ENCODE results near the gene CDC25C. TPM values are rescaled to one million over a fixed set of nuclear protein-coding genes. Genes with fewer than 3 reads are reported as not detected.
A peak's percentile ranks its signal among the peaks of the same experiment; 100 is the strongest.

Gene CDC25C
- 2.7 TPM for total RNA-seq

DNA sequence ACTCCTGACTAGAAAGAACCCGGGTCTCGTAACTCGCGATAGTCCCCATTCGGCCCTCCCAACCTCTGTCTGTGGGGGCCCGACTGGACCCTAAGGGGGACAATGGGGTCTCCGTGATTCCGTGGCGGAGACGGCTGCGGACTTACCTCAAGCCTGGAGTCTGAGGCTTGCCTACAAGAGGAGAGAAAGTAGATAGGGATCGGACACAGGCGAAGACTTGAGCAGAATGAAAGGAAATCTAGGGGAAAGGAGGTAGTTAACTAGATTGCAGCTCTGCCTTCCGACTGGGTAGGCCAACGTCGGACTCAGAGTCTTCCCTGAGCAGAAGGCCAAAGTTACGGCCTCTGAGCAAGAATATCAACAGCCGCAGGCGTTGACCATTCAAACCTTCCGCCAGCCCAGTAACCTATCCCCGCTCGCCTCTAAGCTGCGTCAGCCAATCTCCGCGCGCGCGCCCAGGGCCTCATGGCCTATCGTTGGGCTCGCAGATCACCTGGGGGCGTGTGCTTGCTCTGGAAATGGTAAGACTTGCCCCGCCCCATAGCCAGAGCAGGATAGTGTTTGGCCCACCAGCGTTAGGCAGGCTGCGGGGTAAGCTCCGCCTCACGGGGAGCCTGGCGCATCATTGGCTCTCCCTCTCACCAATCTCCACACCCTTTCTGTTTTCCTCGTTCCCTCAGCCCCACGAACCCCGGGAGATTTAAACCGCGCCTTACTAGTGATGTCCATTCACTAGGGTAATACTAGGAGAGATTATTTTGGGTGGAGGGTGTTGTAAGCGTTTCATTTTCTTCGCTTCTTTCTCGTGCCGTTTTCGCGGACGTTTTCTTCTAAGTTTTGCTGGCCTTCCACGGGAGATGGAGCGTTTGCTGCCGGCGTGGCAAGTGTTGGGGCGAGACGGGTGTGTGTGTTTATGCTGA is at the start of gene CDC25C:
TSS of gene CDC25C (minus strand) at position 356 of the 920 bp plus-strand sequence. CDS start 624 bp downstream, outside the sequence.
- ATAC-seq, result peak; percentile 100

DNA sequence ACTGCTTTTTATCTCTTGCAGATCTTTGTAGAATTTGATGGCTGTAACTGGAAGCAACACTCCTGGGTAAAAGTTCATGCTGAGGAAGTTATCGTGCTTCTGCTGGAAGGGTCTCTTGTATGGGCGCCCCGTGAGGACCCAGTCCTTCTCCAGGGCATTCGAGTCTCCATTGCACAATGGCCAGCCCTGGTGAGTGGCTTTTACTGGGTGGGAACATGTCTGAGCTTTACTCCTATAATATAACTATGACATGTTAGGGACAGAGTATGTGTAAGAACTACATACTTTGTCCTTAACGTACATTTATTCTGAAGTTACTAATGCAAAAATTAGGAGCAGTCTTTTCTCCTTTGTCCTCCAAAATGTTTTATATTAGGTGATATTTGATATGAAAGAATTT is 41.0 kb upstream of the CDC25C start:
- ATAC-seq, result no peak

DNA sequence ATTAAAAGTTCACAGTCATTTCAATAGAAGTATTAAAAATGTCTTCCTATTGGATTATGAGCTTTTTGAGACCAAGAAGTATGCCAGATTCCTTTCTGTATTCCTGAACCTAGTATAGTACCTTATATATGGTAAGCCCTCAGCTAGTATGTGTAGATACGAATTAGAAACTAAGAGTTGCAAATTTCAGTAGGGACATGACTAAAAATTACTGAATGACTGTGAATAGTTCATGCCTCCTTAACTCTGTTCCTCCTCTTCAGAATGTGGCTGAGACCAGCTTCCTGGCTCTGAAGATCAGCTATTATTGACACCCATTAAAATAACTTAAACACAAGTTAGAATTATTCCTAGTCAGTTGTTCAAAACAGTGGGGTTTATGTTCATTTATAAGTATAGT is 40.6 kb upstream of the CDC25C start:
- no peak for ATAC-seq

DNA sequence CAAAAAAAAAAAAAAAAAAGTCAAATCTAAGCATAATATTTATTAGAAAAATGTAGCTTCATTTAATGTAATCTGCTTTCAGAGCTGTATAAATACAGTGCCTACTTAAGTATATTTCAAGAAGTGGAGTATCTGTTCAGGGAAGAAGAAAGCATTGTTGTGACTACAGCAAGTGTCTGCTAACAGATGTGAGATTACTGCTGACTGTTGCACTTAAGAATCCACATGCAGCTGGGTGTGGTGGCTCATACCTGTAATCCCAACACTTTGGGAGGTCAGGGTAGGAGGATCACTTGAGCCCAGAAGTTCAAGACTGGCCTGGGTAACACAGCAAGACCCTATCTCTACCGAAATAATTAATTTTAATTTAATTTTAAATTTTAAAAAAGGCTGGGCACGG is 39.9 kb upstream of the CDC25C start:
- no peak for ATAC-seq

DNA sequence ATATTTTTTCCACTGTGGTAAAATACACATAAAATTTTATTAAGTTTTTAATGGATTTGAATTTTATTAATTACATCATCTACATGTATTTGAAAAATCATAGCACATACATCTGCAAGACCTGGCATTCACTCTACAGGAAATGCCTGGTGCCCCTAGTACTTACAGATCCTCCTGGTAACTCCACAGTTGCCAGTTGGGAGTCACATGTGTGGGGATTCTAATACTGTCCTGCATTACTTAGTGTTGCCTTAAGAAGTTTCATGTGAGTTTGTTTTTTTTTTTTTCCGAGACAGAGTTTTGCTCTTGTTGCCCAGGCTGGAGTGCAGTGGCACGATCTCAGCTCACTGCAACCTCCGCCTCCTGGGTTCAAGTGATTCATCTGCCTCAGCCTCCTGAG is 38.9 kb upstream of the CDC25C start:
- no peak for ATAC-seq

DNA sequence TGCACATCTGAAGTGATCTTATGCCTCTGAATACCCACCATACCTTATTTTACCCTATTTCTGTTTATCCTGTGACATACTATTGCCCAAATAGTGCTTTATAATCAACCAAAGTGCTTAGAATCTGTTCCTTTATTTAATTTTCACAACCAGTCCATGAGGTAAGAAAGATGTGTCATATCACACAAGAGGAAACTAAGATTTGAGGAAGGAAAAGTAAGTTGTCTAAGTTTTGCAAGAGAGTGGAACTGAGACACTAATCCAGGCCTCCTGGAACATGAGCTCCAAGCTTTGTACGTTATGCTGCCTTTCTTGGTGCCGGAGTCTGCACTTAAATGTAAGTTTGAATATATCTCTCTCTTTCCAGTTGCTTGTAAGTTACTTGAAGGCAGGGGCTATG is 38.1 kb upstream of the CDC25C start:
- ATAC-seq, result no peak

DNA sequence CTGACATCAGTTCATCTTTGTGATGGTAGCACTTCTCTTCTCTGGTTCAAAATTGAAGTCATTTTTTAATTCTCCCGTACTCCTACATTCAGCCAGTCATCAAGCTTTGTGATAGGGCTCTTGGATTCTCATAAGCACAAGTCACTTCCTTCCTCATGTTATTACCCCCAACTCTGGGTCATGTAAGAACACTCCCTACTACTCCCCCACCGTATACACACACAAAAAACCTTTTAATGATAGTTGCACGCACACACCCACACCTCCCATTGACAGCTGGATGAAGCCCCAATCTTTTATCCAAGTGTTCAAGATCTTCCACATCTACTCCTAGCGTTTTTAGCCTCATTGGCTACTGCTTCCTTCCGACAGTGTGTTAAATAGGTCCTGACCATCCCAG is 37.7 kb upstream of the CDC25C start:
- no peak for ATAC-seq

DNA sequence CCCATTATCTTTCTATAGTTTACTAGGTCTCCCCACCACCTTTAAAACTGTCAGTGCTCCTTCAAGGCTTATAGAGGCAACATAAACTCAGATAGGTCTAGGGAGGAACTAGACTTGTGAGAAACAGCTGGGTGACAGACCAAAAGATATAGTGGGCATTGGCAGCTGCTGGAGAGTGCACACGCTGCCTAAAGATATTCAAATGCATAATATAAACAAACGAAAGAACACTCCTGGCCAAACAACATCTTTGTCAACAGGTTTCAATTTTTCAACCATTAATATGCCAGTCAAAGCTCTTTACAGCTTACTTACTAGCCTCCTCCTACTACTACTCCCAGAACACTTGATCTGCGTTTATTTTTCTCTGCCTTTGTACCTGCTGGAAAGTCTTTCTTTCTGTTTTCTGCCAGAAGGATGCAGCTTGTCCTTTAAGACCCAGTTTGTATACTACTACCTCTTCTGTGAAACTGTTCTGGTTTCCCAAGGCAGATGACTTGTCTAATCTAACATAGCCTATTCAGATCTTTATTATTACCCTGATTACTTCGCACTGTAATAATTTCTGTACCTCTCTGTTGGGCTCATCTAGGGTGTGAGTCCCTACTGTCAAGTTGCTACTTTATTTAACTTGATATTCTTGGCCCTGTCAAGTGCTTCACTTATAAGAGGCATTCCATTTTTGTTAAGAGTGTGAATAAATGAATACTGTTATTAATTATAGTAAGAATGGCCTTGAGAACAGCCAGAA is 35.2 kb upstream of the CDC25C start:
- ATAC-seq, result no peak

DNA sequence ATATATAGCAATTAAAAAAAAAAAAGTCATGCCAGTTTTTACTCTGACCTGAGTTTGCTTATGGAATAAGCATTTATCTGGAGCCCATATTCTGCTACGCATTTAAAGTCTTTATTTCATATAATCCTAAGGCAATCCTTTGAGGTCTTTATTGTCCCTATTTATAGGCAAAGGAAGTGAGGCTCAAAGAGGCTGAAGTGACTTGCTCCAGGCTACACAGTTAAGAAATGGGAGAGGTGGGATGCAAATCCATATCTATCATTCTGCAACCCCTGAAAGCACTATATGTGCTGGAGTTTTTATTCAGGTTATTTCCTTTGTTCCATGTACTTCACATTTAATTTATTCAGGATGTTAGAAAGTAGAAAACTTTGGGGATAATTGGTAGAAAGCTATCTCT is 33.0 kb upstream of the CDC25C start:
- ATAC-seq, result no peak

DNA sequence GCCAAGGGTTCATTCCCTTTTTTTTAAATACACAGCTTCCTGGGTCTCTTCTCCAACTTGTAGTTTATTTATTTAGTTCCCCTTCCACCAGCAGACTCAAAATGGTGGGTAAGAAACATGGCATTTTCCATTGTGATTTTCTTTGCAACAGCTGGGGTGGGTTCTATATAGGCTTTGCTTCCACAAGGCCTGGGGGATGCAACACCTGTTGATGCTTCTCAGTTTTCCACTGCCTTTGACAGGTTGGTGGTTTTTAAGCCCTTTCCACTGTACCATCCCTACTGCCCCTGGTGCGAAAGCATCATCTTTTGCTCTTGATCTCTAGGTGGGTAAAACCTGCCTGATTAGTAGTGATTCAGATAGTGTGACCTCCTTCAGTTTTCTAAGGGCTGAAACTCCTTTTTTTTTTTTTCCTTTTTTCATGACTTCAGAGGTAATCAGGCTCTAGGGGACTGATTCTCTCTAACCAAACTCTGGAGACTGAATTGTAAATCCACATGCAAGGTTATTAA is 29.4 kb upstream of the CDC25C start:
- no peak for ATAC-seq

DNA sequence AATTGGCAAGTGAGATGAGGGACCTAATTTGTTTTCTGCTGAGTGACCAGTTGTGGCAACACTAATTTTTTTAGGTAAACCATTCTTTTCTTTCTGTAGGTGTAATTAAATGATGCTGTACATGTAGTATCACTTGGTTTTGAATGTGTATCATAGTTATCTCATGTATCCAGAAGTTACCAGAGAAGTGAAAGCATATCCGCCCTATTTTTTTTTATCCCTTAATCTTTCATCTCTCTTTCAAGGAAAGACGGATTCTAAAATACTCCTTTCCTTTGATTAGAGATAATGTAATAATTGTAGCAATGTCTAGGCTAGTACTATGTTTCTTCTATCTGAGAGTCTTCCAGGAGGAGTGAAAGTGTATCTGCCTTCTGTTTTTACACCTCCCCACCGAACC is 28.0 kb upstream of the CDC25C start:
- no peak for ATAC-seq

DNA sequence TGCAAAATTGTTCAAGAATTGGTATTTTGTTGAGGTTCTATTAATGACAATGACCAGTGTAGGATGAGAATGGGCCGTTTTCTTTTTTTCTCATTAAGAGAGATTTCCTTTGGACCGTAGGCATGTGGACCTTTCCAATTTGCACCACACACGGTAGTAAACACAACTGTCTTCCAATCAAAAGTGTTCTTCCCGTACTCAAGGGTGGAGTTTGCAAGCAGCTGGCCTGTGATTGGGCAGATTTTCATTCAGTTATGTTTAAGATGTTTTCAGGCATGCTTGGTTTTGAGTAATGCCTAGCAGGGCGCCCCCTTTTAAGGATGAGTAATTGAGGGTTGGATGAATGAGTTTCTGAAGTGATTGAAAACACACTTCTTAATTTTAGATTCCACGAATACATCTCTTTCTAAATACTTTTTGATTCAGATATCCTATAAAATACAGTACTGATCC is 23.3 kb upstream of the CDC25C start:
- peak; percentile 7 for ATAC-seq

DNA sequence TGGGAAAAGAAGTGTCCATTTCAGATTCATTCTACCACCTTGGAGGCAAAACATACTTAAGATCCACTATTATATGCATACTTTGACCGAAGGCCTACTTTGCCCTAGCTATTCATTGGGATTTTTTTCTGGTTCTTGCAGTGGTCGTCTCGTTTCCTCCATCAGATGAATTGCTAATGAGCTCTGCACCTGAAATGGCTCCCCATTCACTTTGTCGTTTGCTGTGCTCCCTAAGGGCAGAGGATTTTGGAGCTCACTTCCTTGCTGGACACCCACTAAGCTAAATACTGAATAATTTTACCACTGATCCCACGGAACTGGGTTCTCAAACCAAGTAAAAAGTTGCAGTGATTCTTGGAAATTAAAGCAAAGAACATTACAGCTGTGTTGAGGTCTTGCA is 22.8 kb upstream of the CDC25C start:
- no peak for ATAC-seq

DNA sequence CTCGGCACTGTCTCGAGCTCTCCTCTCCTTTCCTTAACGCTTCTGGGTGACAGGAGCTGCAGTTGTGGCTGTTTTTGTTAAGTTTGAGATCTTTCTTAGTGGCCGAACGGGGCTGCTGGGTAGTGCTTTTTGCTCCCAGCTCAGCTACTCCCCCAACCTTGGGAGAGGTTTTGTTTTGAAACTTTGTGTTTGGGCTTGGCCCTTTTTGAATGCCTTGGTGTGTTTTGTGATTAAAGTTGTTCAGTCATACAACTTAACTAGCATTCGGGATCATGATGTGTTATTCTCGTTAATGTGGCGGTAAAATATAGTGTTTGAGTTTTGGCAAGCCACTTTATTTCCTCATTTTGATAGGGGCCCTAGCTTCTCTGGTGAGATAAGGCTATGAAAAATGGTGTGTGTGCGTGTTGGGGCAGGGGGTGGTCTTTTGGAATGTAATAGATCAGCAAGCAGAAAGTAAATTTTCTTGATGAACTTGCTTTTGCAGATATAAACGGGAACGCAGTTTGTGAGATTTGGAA is 22.0 kb upstream of the CDC25C start:
- ATAC-seq, result no peak

DNA sequence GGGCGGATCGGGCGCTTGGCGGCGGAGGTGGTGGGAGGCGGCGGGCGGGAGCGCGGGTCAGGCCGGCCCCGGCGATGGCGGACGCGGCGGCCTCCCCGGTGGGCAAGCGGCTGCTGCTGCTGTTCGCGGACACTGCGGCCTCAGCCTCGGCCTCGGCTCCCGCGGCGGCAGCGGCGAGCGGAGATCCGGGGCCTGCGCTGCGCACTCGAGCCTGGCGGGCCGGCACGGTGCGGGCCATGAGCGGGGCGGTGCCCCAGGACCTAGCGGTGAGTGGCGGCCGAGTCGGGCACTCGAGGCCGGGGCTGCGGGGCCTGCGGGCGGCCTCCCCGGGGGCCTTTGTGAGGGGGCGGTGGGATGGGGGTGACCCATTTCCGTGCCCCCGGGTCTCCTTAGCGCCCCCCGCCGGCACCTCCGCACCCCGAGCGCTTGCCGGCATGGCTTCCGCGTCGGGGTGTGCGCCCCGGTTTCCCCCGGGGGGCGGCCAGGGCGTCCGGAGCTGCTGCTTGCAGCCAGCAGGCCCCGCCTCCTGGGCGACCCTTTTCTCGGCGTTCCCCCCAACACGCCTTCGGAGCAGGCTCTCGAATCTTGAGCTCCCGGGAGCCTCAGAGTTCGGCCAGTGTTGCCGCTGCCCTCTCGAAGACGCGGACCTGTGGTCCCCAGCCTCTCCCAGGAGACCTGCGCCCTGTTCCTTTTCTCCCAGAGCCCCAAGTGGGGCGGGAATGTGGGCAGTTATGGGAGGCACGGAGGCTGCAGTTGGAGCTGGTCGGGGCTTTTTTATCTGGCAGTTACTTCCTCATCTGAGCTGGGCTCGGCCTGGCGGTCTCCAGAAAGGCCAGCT is 21.3 kb upstream of the CDC25C start:
- ATAC-seq, result peak; percentile 71

DNA sequence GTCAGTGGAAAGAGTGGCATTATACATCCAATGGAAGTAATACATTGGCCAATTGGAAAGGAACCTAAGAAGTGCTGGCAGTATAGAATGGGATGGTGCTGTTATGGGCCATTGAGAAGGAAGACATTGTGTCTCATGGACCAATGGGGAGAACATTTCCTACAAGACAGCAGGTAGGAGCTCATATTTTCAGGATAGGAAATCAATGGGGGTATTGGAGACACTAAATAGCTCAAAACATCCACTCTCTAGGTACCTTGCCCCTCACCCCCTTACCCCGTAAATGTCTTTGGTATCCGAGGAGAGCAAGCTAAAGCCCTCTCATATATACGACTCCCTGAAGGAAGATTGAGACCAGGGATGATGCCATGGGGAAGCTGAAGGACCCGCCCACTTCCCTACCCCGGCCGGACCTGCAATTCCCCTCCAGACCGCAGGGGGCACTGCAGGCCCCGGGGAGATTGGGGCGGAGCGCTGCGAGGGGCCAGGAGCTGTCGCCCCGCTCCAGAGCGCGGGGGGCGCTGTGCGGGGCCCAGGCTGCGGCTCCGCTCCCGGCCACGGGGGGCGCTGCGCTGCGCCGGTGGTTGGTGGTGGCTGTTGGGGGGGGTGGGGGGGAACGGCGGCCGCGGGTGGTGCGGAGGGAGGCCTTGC is 20.6 kb upstream of the CDC25C start, which contains the start of gene KDM3B:
TSS of gene KDM3B (plus strand) at position 615 of the 651 bp plus-strand sequence. CDS start 111 bp downstream, outside the sequence.
- peak; percentile 98 for ATAC-seq

DNA sequence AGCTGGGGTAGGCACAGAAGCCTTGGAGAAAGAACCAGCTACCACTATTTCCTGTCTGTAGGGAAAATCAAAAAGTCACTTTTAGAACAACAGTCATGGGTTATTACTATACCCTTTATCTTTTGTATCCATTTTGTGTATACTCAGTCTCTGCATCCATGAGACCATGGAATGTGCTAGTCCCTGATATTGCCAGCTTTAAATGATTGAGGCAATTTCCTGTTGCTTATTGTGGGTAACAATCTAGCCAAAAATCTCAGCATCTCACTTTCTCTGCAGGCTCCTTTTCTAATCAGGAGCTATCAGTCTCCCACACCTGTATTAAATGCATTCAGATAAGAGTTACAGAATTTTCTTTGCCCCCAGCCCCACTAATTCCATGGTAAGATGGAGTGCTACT is 19.9 kb upstream of the CDC25C start:
- no peak for ATAC-seq

DNA sequence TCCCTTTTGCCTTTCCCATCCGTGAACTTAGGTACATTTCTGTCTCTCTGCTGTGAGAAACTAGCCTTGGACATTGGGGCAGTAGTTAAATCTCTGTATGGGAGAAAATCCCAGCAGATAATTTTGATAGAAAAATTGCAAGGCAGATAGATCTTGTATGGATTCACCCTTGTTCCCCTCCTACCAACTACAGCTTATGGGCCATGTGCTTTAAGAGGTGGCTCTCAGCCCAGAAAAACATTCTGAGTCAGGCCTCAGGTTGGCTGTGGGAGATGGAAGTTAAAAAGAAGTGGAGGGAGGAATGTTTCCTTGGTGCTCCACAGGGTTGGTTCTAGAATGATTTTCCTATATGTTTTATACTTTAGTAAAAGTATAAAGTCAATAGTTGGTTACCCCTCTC is 19.5 kb upstream of the CDC25C start:
- no peak for ATAC-seq

DNA sequence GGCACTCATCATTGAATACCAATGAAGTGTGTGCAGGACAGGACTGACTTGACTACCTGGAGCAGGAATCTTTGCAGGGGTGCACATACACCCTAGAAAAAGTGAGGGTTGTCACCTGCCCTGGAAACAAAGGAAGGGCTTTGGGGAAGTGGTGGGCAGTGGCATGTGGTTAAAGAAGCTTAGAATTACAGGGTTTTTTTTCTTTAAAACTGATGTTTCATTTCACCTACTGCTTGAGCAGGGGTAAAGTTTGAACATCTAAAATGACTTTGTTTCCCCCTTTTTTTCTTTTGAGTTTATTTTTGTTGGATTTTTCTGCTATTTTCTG is 18.9 kb upstream of the CDC25C start:
- no peak for ATAC-seq

DNA sequence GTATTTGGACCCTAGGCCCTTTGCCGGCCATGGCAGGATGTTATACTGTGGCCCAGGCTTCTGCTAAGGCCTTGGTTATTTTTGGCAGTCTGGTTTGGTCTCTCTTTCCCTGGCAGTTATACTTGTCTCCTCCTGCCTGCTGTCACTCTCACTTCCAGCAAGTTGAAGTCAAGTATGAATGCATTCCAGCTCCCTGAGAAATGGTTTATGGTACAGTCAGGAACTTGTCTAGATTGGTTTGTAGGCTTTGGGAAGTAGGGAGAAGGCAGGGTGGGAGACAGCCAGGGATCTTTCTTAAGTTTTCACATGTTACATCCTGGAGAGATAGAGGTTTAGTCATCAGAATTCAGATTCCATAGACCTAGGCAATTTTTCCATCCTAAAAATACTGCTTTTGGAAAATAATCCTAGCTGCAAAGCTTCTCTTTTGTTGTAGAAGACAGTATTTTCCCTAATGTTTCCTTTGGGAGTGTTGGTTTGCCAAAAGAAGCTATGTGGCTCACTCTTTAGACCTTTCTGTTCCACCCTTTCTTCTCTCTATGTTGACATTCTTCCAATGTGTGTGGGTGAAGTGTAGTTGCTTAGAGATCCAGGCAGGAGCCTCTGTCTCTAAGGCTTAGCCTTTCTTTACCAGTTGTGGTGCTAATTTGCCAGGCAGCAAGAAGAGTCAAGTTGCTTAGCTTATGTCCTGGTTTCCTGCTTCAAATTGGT is 18.4 kb upstream of the CDC25C start:
- ATAC-seq, result no peak

DNA sequence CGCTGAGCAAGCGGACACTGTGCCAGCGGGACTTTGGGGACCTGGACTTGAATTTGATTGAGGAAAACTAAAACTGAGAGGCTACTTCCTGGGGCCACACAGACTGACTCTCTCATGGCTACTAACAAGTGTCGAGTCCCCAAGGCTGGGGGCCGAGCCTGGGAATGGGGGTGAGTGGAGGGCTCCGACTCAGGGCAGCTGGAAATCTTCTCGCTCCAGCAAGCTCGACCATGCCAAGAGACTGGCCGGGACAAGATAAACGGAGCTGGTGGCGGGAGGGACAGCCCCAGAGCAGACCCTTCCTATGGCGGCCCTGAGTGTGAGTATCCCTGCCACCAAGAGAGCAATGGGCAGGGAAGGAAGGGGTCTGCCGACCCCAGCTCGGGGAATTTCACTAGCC is 15.3 kb upstream of the CDC25C start:
- ATAC-seq, result no peak

Measured in esophagus mucosa (tissue), 1 donor.